Measurements from ENCODE around the gene NOTCH1. TPM values are rescaled to one million over a fixed set of nuclear protein-coding genes. Genes with fewer than 3 reads are reported as not detected.
A peak's percentile ranks its signal among the peaks of the same experiment; 100 is the strongest.

NOTCH1 gene
- total RNA-seq, 1 donor from 2014 or later, result 16.8 TPM

- peak; percentile 77 for DNase-seq
- ATAC-seq (ENCODE audit: poor library complexity), result peak; percentile 41
- intact Hi-C loops (cut with DNase I), result no loop called here
Measured at GRCh38 chr9:136538599-136539426, 7.0 kb downstream of the NOTCH1 start.

DNA sequence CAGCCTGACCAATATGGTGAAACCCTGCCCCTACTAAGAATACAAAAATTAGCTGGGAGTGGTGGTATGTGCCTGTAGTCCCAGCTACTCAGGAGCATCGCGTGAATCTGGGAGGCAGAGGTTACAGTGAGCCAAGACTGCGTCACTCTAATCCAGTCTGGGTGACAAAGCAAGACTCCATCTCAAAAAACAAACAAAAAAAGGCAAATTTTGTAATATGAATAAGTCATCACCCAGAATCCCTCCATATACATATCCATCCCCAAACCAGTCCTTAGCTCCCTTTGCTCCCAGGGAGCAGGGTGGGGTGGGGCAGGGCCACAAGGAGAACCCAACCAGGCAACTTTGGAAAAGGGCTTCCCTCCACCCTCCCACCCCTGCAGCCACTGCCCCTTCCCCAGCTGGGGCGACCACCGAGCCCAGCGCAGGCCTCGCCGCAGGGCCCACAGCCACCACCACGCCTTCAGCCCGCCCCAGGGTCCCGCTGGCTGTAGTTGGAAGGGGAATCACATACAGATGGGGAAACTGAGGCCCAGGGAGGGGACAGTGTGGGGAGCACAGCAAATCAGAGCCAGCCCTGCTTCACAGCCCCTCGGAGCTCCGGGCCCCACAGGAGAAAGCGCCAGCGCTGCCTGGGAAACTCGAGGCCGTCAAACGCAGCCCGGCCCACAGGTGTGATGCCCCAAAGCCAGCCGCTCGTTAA, 7.8 kb downstream of the NOTCH1 start:
- DNase-seq (no peak), ATAC-seq (ENCODE audit: poor library complexity) (no peak)
- intact Hi-C loops (cut with DNase I), result no loop called here

DNA sequence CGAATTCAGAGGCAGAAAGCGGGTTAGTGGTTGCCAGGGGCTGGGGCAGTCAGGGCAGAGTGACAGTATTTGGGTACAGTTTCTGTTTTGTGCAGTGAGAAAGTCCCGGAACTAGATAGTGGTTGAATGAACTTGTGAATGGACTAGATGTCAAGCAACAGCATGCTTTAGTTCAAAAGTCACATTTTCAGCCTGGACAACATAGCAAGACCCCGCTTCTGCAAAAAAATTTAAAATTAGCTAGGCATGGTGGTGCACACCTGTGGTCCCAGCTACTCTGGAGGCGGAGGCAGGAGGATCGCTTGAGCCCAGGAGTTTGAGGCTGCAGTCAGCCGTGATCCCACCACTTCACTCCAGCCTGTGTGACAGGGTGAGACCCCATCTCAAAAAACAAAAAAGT, 8.4 kb downstream of the NOTCH1 start:
- ATAC-seq (ENCODE audit: poor library complexity), result no peak
- intact Hi-C loops (cut with DNase I), result no loop called here
- DNase-seq, result no peak

GRCh38 chr9:136536721-136537241, 9.1 kb downstream of the NOTCH1 start:
- intact Hi-C loops (cut with DNase I), result no loop called here
- ATAC-seq (ENCODE audit: poor library complexity) (no peak), DNase-seq (no peak)

GRCh38 chr9:136536051-136536720, 9.7 kb downstream of the NOTCH1 start:
- DNase-seq, result no peak
- ATAC-seq (ENCODE audit: poor library complexity), result no peak

DNA sequence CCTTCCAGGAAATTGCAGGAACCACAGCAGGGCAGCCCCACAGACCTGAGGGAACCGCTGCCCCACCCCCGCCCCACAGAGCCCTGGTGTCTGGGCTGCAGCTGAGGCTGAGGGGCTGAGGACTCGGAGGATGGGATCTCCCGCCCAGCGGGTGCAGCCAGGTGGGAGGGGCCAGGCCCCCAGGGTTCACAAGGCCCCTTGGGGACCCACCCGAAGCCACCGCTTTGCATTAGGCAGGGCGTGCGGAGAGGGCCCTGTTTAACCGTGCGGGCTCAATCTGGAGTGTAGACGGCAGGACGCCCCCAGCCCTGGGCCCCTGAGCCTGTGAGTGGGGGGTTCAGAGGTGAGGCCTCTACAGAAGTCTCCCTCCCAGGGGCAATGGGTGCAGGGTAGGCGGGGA, 10.8 kb downstream of the NOTCH1 start:
- intact Hi-C loops (cut with DNase I), result no loop called here
- DNase-seq (no peak), ATAC-seq (ENCODE audit: poor library complexity) (no peak)

More at GRCh38 chr9:136536051-136536720, 9.7 kb downstream of the NOTCH1 start:
- intact Hi-C loops (cut with DNase I), result no loop called here

- ATAC-seq (ENCODE audit: poor library complexity) (no peak), DNase-seq (no peak)
- intact Hi-C loops (cut with DNase I), result no loop called here
Measured at GRCh38 chr9:136534366-136534765, 11.5 kb downstream of the NOTCH1 start.

GRCh38 chr9:136533775-136534157, 12.1 kb downstream of the NOTCH1 start:
- ATAC-seq (ENCODE audit: poor library complexity) (no peak), DNase-seq (peak; percentile 73)
- intact Hi-C loops (cut with DNase I), result no loop called here

- intact Hi-C loops (cut with DNase I), result no loop called here
- ATAC-seq (ENCODE audit: poor library complexity) (no peak), DNase-seq (no peak)
Measured at GRCh38 chr9:136532799-136533774, 12.8 kb downstream of the NOTCH1 start.

GRCh38 chr9:136531904-136532798, 13.7 kb downstream of the NOTCH1 start:
- DNase-seq, result no peak
- intact Hi-C loops (cut with DNase I), result no loop called here
- no peak for ATAC-seq (ENCODE audit: poor library complexity)

- ATAC-seq (ENCODE audit: poor library complexity) (no peak), DNase-seq (no peak)
- intact Hi-C loops (cut with DNase I), result no loop called here
Measured at GRCh38 chr9:136531186-136531903, 14.5 kb downstream of the NOTCH1 start.

- intact Hi-C loops (cut with DNase I), result no loop called here
Measured at GRCh38 chr9:136530461-136531089, 15.3 kb downstream of the NOTCH1 start.

DNA sequence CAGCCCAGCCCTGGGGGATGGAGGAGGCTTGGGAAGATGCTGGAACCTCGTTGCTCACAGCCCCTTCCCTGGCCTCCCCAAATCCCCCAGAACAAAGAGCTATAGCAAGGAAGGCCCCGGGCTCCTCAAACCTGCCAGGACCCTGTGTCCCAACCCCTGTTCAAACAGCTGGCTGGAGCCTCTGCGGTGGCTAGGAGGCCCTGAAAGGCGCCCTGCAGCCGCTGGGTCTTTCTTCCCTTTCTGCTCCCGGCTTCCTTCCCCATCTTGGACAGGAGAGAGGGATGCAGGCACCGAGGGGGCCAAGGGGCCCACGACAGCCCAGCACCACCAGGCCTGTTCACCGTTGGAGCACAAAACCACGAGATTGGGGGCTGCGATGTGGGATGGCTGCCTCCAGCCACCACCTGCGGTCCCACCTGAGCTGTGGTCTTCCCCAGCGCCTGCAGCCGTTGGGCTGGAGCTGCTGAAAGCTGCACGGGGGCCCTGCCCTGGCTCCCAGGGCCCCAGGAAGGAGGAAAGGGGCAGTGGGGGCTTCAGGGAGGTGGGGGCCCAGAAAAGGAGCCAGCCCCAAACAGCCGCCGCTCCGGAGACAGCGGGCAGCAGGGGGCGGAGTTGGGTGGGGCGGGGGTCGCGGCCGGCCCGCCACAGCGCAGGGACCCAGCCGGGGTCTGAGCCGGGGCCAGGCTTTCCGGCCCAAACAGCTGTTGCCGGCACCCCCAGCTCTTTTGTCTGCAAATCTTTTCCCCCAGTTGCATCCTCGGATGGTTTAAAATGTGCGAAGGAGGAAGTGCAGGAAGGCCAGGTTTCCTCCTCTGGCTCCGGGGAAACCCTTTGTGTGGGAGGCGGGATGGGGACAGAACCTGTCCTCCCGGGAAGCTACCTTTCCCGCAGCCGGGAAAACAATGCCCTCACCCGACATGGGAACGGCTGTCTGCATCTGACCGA, 16.1 kb downstream of the NOTCH1 start:
- intact Hi-C loops (cut with DNase I), result no loop called here
- no peak for ATAC-seq (ENCODE audit: poor library complexity)
- no peak for DNase-seq

More at GRCh38 chr9:136530461-136531089, 15.3 kb downstream of the NOTCH1 start:
- ATAC-seq (ENCODE audit: poor library complexity), result no peak
- DNase-seq, result no peak

DNA sequence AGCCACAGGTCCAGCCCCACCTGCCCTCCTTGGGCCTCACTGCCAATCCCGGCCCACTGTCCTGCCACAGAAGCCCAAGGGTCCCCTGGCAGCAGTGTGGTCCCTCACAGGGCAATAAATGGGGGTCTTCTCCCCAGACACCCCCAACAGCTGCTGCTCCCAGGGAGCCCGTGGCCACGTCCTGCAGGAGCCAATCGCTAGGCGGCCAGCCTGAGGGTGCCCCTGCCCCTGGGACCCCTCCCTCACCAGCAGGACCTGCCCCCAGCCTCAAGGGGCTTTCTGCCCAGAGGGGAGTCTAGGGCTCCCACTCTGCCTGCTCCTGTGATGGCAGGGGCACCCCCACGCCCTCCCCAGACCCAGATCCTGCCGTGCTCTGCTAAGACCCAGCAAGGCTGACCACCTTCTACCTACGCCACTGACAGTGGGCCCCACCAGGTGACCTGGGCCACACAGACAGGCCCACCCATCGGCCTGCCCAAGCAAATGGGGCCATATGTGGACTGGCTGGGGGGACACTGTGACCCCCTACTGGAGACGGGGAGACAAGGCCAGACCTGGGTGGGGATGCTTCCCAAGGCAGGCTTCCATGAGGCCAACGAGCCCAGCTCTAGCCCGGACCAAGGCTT, 17.0 kb downstream of the NOTCH1 start:
- DNase-seq (no peak), ATAC-seq (ENCODE audit: poor library complexity) (no peak)
- intact Hi-C loops (cut with DNase I), result no loop called here

Data from Right ventricle myocardium superior (tissue), 1 donor.